ENCODE measurements around the gene ITGA8. TPM values are rescaled to one million over a fixed set of nuclear protein-coding genes. Genes with fewer than 3 reads are reported as not detected.

Gene ITGA8
- polyA plus RNA-seq, 1 donor (not counting 4 experiments of a cell fraction or from before 2014, with no cell fraction given), result not detected

DNA sequence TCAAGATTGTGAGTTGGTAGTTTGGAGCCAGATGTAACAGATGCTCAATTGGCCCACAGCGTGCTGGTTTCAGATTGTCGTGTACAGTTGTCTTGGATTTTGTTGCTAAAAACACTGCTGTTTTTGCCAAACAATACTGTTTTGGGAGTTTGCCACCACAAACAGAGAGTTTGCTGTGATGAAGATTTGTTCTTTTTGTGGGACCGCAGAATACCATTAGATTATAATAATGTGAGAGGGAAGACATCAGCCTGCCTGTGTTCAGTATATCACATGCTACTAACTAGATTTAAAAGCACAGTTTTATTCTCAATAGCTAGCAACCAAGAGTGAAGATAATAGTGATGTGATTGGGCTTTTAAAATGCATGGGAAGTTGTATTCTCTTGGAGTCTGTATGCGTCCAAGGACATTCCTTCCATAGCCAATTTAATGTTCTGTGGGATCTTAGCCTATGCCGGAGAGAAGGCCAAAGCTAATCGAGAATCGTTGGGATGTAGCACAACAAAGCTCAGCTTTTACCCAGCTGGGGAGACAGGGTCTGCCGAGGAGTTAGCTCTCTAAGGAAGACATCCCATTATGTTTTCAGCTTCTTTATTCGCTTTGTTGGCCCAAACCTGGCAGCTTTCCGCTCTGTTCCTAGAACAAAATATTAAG lies 18.7 kb upstream of the ITGA8 start:
- no peak overlapping the region for H3K4me2 ChIP-seq (ENCODE audit: control insufficient read depth, extremely low read depth, insufficient read depth, low read depth, low read length)
- TF ChIP-seq EZH2 (IDR thresholded peaks at IDR 0.05; ENCODE audit: low read length), result no peak
- TF ChIP-seq, protein P1, sequence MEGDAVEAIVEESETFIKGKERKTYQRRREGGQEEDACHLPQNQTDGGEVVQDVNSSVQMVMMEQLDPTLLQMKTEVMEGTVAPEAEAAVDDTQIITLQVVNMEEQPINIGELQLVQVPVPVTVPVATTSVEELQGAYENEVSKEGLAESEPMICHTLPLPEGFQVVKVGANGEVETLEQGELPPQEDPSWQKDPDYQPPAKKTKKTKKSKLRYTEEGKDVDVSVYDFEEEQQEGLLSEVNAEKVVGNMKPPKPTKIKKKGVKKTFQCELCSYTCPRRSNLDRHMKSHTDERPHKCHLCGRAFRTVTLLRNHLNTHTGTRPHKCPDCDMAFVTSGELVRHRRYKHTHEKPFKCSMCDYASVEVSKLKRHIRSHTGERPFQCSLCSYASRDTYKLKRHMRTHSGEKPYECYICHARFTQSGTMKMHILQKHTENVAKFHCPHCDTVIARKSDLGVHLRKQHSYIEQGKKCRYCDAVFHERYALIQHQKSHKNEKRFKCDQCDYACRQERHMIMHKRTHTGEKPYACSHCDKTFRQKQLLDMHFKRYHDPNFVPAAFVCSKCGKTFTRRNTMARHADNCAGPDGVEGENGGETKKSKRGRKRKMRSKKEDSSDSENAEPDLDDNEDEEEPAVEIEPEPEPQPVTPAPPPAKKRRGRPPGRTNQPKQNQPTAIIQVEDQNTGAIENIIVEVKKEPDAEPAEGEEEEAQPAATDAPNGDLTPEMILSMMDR (optimal IDR thresholded peaks at IDR 0.05 in 1 of 3, IDR thresholded peaks at IDR 0.05 in 1 of 3, conservative IDR thresholded peaks at IDR 0.05 in 1 of 3; ENCODE audit: extremely low read depth in 1 of 3, insufficient read depth in 2 of 3, low read length in 3 of 3), result no peak
- H3K79me2 ChIP-seq (ENCODE audit: control insufficient read depth, insufficient read depth, low read length), result no peaks in the 10 kb centered on the region
- H3K9me3 ChIP-seq (ENCODE audit: control insufficient read depth, low read depth, low read length), result no peaks in the 10 kb centered on the region
- no peaks in the 10 kb centered on the region for H3K9me1 ChIP-seq (ENCODE audit: control insufficient read depth, extremely low read depth, insufficient read depth, low read length)
- no peak overlapping the region for H3K4me3 ChIP-seq (ENCODE audit: control insufficient read depth in 2 of 3, extremely low read depth in 1 of 3, insufficient read depth in 2 of 3, low read depth in 1 of 3, low read length in 3 of 3)
- no peak overlapping the region for H3K27ac ChIP-seq (ENCODE audit: control insufficient read depth, insufficient read depth, low read length)
- H4K20me1 ChIP-seq (ENCODE audit: control insufficient read depth, extremely low read depth, insufficient read depth, low read length), result no peaks in the 10 kb centered on the region
- no peaks in the 10 kb centered on the region for H3K4me1 ChIP-seq (ENCODE audit: control insufficient read depth, extremely low read depth, insufficient read depth, low read length)
- no peak overlapping the region for H2AFZ ChIP-seq (ENCODE audit: control insufficient read depth, low read length)
- H3K9ac ChIP-seq (ENCODE audit: control insufficient read depth, extremely low read depth, insufficient read depth, low read length), result no peak overlapping the region
- DNase-seq (ENCODE audit: low read depth, low spot score) (no peak), FAIRE-seq (no peak)
- H3K27me3 ChIP-seq (ENCODE audit: control insufficient read depth, extremely low read depth, insufficient read depth, low read length), result no peaks in the 10 kb centered on the region
- dilution Hi-C loops (cut with MboI; ENCODE audit: extremely low pct_ligation_motif_present, low sequenced_read_pairs), result no loop called here
- H3K36me3 ChIP-seq (ENCODE audit: control insufficient read depth in 2 of 2, extremely low read depth in 1 of 2, insufficient read depth in 2 of 2, low read length in 2 of 2), result no peaks in the 10 kb centered on the region

DNA sequence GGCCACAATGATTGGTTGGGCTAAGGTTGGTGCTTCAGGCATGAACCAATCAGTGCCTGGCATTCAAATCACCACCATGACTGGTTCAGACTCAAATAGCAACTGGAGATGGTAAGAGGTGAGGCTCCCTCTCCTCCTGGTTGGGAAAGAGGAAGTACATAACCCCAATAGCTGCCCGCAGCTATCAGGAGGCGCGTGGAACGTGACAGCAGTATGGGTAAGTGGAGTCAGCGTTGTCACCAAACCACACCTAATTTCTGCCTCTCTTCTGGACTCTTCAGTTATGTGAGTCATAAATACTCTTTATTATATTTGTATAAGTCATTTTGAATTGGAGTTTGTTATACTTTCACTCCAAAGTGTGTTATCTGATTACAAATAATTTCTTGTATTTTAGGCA lies 17.9 kb upstream of the ITGA8 start:
- no peaks in the 10 kb centered on the region for H3K36me3 ChIP-seq (ENCODE audit: control insufficient read depth in 2 of 2, extremely low read depth in 1 of 2, insufficient read depth in 2 of 2, low read length in 2 of 2)
- dilution Hi-C loops (cut with MboI; ENCODE audit: extremely low pct_ligation_motif_present, low sequenced_read_pairs), result no loop called here
- H3K9me3 ChIP-seq (ENCODE audit: control insufficient read depth, low read depth, low read length), result no peaks in the 10 kb centered on the region
- H3K4me2 ChIP-seq (ENCODE audit: control insufficient read depth, extremely low read depth, insufficient read depth, low read depth, low read length), result no peak overlapping the region
- no peak overlapping the region for H2AFZ ChIP-seq (ENCODE audit: control insufficient read depth, low read length)
- no peak overlapping the region for H3K9ac ChIP-seq (ENCODE audit: control insufficient read depth, extremely low read depth, insufficient read depth, low read length)
- no peak overlapping the region for H3K4me3 ChIP-seq (ENCODE audit: control insufficient read depth in 2 of 3, extremely low read depth in 1 of 3, insufficient read depth in 2 of 3, low read depth in 1 of 3, low read length in 3 of 3)
- no peaks in the 10 kb centered on the region for H3K27me3 ChIP-seq (ENCODE audit: control insufficient read depth, extremely low read depth, insufficient read depth, low read length)
- no peaks in the 10 kb centered on the region for H3K79me2 ChIP-seq (ENCODE audit: control insufficient read depth, insufficient read depth, low read length)
- no peak for TF ChIP-seq EZH2 (IDR thresholded peaks at IDR 0.05; ENCODE audit: low read length)
- TF ChIP-seq, protein P1 (optimal IDR thresholded peaks at IDR 0.05 in 1 of 3, IDR thresholded peaks at IDR 0.05 in 1 of 3, conservative IDR thresholded peaks at IDR 0.05 in 1 of 3; ENCODE audit: extremely low read depth in 1 of 3, insufficient read depth in 2 of 3, low read length in 3 of 3), result no peak
- no peaks in the 10 kb centered on the region for H4K20me1 ChIP-seq (ENCODE audit: control insufficient read depth, extremely low read depth, insufficient read depth, low read length)
- FAIRE-seq (no peak), DNase-seq (ENCODE audit: low read depth, low spot score) (no peak)
- H3K27ac ChIP-seq (ENCODE audit: control insufficient read depth, insufficient read depth, low read length), result no peak overlapping the region
- no peaks in the 10 kb centered on the region for H3K9me1 ChIP-seq (ENCODE audit: control insufficient read depth, extremely low read depth, insufficient read depth, low read length)
- H3K4me1 ChIP-seq (ENCODE audit: control insufficient read depth, extremely low read depth, insufficient read depth, low read length), result no peaks in the 10 kb centered on the region
